Vagina (tissue), 2 donors: ENCODE results near the gene HABP2. TPM values are rescaled to one million over a fixed set of nuclear protein-coding genes. Genes with fewer than 3 reads are reported as not detected.

ENCODE experiments used
- DNase-seq, 2 donors: peaks; one replicate each; pipeline ENCODE4 v3.0.0-alpha.2; 2017; ENCODE audit errors: extremely low spot score in 2 of 2
- H3K27ac ChIP-seq: fragments of 200-600 bp; sonication (generic); one replicate; pipeline ENCODE4 v1.5.1; 2019
- H3K27me3 ChIP-seq: fragments of 200-600 bp; sonication (generic); one replicate; pipeline ENCODE4 v1.5.1; 2019
- H3K36me3 ChIP-seq, 2 donors: fragments of 200-600 bp; sonication (generic); one replicate each; pipeline ENCODE4 v1.5.1; 2017 to 2019
- H3K4me1 ChIP-seq: fragments of 200-600 bp; sonication (generic); one replicate; pipeline ENCODE4 v1.5.1; 2019
- H3K4me3 ChIP-seq, 2 donors: fragments of 200-600 bp; sonication (generic); 1 replicate in 1 of 2; 2 replicates in 1 of 2; pipeline ENCODE4 v1.5.1; 2016 to 2019
- H3K9me3 ChIP-seq: fragments of 200-600 bp; sonication (generic); one replicate; pipeline ENCODE4 v1.5.1; 2019
- CTCF ChIP-seq, 3 experiments: fragments of 450-650 bp in 2 of 3; fragments of 200-600 bp in 1 of 3; sonication (generic) in 1 of 3; IDR thresholded peaks; one replicate each; pipeline ENCODE4 v1.5.1; 2017 to 2019; ENCODE audit warnings: antibody characterized with exemption in 3 of 3, mild to moderate bottlenecking in 2 of 3, moderate library complexity in 2 of 3
- POLR2A ChIP-seq, 2 donors: fragments of 450-650 bp; IDR thresholded peaks; one replicate each; pipeline ENCODE4 v1.6.1; 2017; ENCODE audit warnings: antibody characterized with exemption in 2 of 2, mild to moderate bottlenecking in 2 of 2, moderate library complexity in 2 of 2
- POLR2AphosphoS5 ChIP-seq, 2 donors: sonication (generic); formaldehyde crosslinking; IDR thresholded peaks; one replicate each; pipeline ENCODE4 v1.9.0; 2017; ENCODE audit warnings: antibody characterized with exemption in 2 of 2, mild to moderate bottlenecking in 2 of 2, low read depth in 1 of 2; ENCODE audit not compliant: insufficient read depth in 1 of 2
- intact Hi-C: fragments of 100-400 bp; cut with DNase I; formaldehyde crosslinking; loops from one replicate; pipeline ENCODE4 v1.15.1; 2023
- total RNA-seq: library from RNA; depleted of rRNA; stranded (reverse); fragments of >200 nt; gene quantifications from one replicate; pipeline ENCODE4 v1.2.3, GENCODE V29; 2016

HABP2 gene
- total RNA-seq, 1 donor from 2014 or later: not detected

- no peak for DNase-seq
- H3K4me1 ChIP-seq: no peaks in the 10 kb centered on the region
- no peak overlapping the region for H3K27ac ChIP-seq
- intact Hi-C loops: no loop called here
- no peaks in the 10 kb centered on the region for H3K27me3 ChIP-seq
- no peak overlapping the region for H3K4me3 ChIP-seq
- H3K9me3 ChIP-seq: no peaks in the 10 kb centered on the region
- no peaks in the 10 kb centered on the region for H3K36me3 ChIP-seq
- TF ChIP-seq CTCF (IDR thresholded peaks at IDR 0.05): no peak
- TF ChIP-seq POLR2A (IDR thresholded peaks at IDR 0.05): no peak
- no peak for TF ChIP-seq POLR2AphosphoS5 (IDR thresholded peaks at IDR 0.05; ENCODE audit: insufficient read depth in 1 of 2, low read depth in 1 of 2)
Observed at GRCh38 chr10:113534423-113534822, 18.4 kb upstream of the HABP2 start.

GRCh38 chr10:113537672-113538071 is 15.2 kb upstream of the HABP2 start:
- TF ChIP-seq POLR2AphosphoS5 (IDR thresholded peaks at IDR 0.05; ENCODE audit: insufficient read depth in 1 of 2, low read depth in 1 of 2) (no peak), CTCF (IDR thresholded peaks at IDR 0.05) (no peak), POLR2A (IDR thresholded peaks at IDR 0.05) (no peak)
- Histone ChIP-seq H3K9me3 (no peaks in the 10 kb centered on the region), H3K27ac (no peak overlapping the region), H3K4me3 (no peak overlapping the region), H3K4me1 (no peaks in the 10 kb centered on the region), H3K27me3 (no peaks in the 10 kb centered on the region), H3K36me3 (no peaks in the 10 kb centered on the region)
- intact Hi-C loops: no loop called here
- DNase-seq: no peak

- H3K36me3 ChIP-seq: no peaks in the 10 kb centered on the region
- no peaks in the 10 kb centered on the region for H3K9me3 ChIP-seq
- no peaks in the 10 kb centered on the region for H3K27me3 ChIP-seq
- H3K4me1 ChIP-seq: no peaks in the 10 kb centered on the region
- H3K4me3 ChIP-seq: no peak overlapping the region
- intact Hi-C loops: no loop called here
- no peak overlapping the region for H3K27ac ChIP-seq
- DNase-seq: no peak
- TF ChIP-seq CTCF (IDR thresholded peaks at IDR 0.05) (no peak), POLR2A (IDR thresholded peaks at IDR 0.05) (no peak), POLR2AphosphoS5 (IDR thresholded peaks at IDR 0.05; ENCODE audit: insufficient read depth in 1 of 2, low read depth in 1 of 2) (no peak)
Observed at GRCh38 chr10:113538151-113538550, 14.7 kb upstream of the HABP2 start.

- DNase-seq: no peak
- Histone ChIP-seq H3K27me3 (no peaks in the 10 kb centered on the region), H3K4me3 (no peak overlapping the region), H3K27ac (no peak overlapping the region), H3K36me3 (no peaks in the 10 kb centered on the region), H3K4me1 (no peaks in the 10 kb centered on the region), H3K9me3 (no peaks in the 10 kb centered on the region)
- intact Hi-C loops: no loop called here
- TF ChIP-seq CTCF (IDR thresholded peaks at IDR 0.05) (no peak), POLR2A (IDR thresholded peaks at IDR 0.05) (no peak), POLR2AphosphoS5 (IDR thresholded peaks at IDR 0.05; ENCODE audit: insufficient read depth in 1 of 2, low read depth in 1 of 2) (no peak)
Observed at GRCh38 chr10:113539789-113540188, 13.1 kb upstream of the HABP2 start.

- no peak overlapping the region for H3K27ac ChIP-seq
- no peaks in the 10 kb centered on the region for H3K36me3 ChIP-seq
- intact Hi-C loops: no loop called here
- no peaks in the 10 kb centered on the region for H3K4me1 ChIP-seq
- H3K9me3 ChIP-seq: no peaks in the 10 kb centered on the region
- H3K27me3 ChIP-seq: no peaks in the 10 kb centered on the region
- TF ChIP-seq POLR2AphosphoS5 (IDR thresholded peaks at IDR 0.05; ENCODE audit: insufficient read depth in 1 of 2, low read depth in 1 of 2) (no peak), POLR2A (IDR thresholded peaks at IDR 0.05) (no peak), CTCF (IDR thresholded peaks at IDR 0.05) (no peak)
- no peak for DNase-seq
- H3K4me3 ChIP-seq: no peak overlapping the region
Observed at GRCh38 chr10:113540845-113541548, 11.9 kb upstream of the HABP2 start.
